Vagina (tissue), 2 donors: ENCODE results near the gene TCF21.

Source experiments
- POLR2A ChIP-seq, 2 donors: fragments of 450-650 bp; IDR thresholded peaks; one replicate each; pipeline ENCODE4 v1.6.1; 2017; ENCODE audit warnings: antibody characterized with exemption in 2 of 2, mild to moderate bottlenecking in 2 of 2, moderate library complexity in 2 of 2
- POLR2AphosphoS5 ChIP-seq, 2 donors: sonication (generic); formaldehyde crosslinking; IDR thresholded peaks; one replicate each; pipeline ENCODE4 v1.9.0; 2017; ENCODE audit warnings: antibody characterized with exemption in 2 of 2, mild to moderate bottlenecking in 2 of 2, low read depth in 1 of 2; ENCODE audit not compliant: insufficient read depth in 1 of 2
- TF ChIP-seq, protein P1 (sequence below), 3 experiments: fragments of 450-650 bp in 2 of 3; fragments of 200-600 bp in 1 of 3; sonication (generic) in 1 of 3; IDR thresholded peaks; one replicate each; pipeline ENCODE4 v1.5.1; 2017 to 2019; ENCODE audit warnings: antibody characterized with exemption in 3 of 3, mild to moderate bottlenecking in 2 of 3, moderate library complexity in 2 of 3

DNA sequence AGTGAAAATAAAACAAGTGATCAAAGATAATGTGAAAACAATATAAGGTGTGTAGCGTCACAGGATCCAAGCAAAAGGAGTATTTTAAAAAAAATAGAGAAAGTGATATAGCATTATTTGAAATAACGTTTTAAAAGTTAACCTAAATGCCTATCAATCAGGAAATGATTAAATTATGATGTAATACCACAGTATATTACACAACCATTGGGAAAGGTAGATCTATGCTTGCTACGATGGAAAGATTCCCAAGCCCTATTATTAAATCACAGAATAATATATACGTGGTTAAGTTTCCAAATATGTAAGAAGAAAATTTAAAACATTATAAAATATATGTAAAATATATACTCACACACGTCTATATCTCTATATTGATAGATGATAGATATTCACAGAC, 15.4 kb upstream of the TCF21 start:
- TF ChIP-seq, protein P1, sequence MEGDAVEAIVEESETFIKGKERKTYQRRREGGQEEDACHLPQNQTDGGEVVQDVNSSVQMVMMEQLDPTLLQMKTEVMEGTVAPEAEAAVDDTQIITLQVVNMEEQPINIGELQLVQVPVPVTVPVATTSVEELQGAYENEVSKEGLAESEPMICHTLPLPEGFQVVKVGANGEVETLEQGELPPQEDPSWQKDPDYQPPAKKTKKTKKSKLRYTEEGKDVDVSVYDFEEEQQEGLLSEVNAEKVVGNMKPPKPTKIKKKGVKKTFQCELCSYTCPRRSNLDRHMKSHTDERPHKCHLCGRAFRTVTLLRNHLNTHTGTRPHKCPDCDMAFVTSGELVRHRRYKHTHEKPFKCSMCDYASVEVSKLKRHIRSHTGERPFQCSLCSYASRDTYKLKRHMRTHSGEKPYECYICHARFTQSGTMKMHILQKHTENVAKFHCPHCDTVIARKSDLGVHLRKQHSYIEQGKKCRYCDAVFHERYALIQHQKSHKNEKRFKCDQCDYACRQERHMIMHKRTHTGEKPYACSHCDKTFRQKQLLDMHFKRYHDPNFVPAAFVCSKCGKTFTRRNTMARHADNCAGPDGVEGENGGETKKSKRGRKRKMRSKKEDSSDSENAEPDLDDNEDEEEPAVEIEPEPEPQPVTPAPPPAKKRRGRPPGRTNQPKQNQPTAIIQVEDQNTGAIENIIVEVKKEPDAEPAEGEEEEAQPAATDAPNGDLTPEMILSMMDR (IDR thresholded peaks at IDR 0.05) = no peak
- TF ChIP-seq POLR2A (IDR thresholded peaks at IDR 0.05) (no peak), POLR2AphosphoS5 (IDR thresholded peaks at IDR 0.05; ENCODE audit: insufficient read depth in 1 of 2, low read depth in 1 of 2) (no peak)
